Measurements from ENCODE around the gene ZNF629. TPM values are rescaled to one million over a fixed set of nuclear protein-coding genes. Genes with fewer than 3 reads are reported as not detected.
"Not testable (repeated sequence)": the region's sequence is repeated elsewhere in the genome, so short reads cannot be mapped to it uniquely, and the experiment has no call there.

The ZNF629 gene
- 10 to 100 TPM; 12.3 to 16.5 (median 14.5) TPM for total RNA-seq

- TF ChIP-seq POLR2AphosphoS5 (IDR thresholded peaks at IDR 0.05): peak; percentile 17
- no peak for TF ChIP-seq CTCF (IDR thresholded peaks at IDR 0.05)
- Histone ChIP-seq H3K4me3 (peak within 1 kb of the TSS; percentile 84 to 92), H3K4me1 (peaks cover 0 to 34% (median 10%) of the 10 kb centered on the region in 3 donors), H3K27me3 (no peaks in the 10 kb centered on the region), H3K9me3 (no peaks in the 10 kb centered on the region), H3K27ac (peak within 1 kb of the TSS; percentile 81 to 95 (median 93)), H3K36me3 (peaks cover 0 to 31% of the 10 kb centered on the region in 2 donors)
- WGBS, 2 donors (ENCODE audit: low coverage in 1 of 2): no CpG with 5 or more reads among the region's 37 CpGs
- ATAC-seq: peak; percentile 88
Measured at GRCh38 chr16:30786936-30787612, at the start of gene ZNF629. ZNF629 (minus strand) TSS chr16:30787205; CDS start chr16:30784482, 2,723 bp downstream.

GRCh38 chr16:30834130-30834740, 47.2 kb upstream of the ZNF629 start:
- Histone ChIP-seq H3K27me3 (no peaks in the 10 kb centered on the region), H3K4me1 (no peaks in the 10 kb centered on the region), H3K36me3 (peaks cover 0 to 20% of the 10 kb centered on the region in 2 donors), H3K9me3 (no peaks in the 10 kb centered on the region), H3K27ac (no peak overlapping the region), H3K4me3 (no peak overlapping the region)
- 80% methylated on average over 1 of the region's 44 CpGs; no CpG with 5 or more reads in 1 of the 2 donors for WGBS, 2 donors (ENCODE audit: low coverage in 1 of 2)
- ATAC-seq: no peak
- no peak for TF ChIP-seq POLR2A (IDR thresholded peaks at IDR 0.05)

GRCh38 chr16:30830072-30830417, 43.0 kb upstream of the ZNF629 start:
- no peak for ATAC-seq
- WGBS, 2 donors (ENCODE audit: low coverage in 1 of 2): 84 to 91% methylated on average over 5 to 6 of the region's 6 CpGs

GRCh38 chr16:30829130-30830071, 42.4 kb upstream of the ZNF629 start:
- H3K4me1 ChIP-seq: no peaks in the 10 kb centered on the region
- H3K27me3 ChIP-seq: no peaks in the 10 kb centered on the region
- peaks cover 0 to 12% of the 10 kb centered on the region in 2 donors for H3K36me3 ChIP-seq
- WGBS, 2 donors (ENCODE audit: low coverage in 1 of 2): 77% methylated on average over 9 to 10 of the region's 15 CpGs
- no peak for ATAC-seq
- H3K4me3 ChIP-seq: no peak overlapping the region
- no peaks in the 10 kb centered on the region for H3K9me3 ChIP-seq
- H3K27ac ChIP-seq: no peak overlapping the region
- TF ChIP-seq CTCF (IDR thresholded peaks at IDR 0.05): no peak
- TF ChIP-seq POLR2A (IDR thresholded peaks at IDR 0.05): no peak
- no peak for TF ChIP-seq EP300 (IDR thresholded peaks at IDR 0.05)
- TF ChIP-seq POLR2AphosphoS5 (IDR thresholded peaks at IDR 0.05): no peak

More at GRCh38 chr16:30830072-30830417, 43.0 kb upstream of the ZNF629 start:
- Histone ChIP-seq H3K27me3 (no peaks in the 10 kb centered on the region), H3K36me3 (peaks cover 0 to 19% of the 10 kb centered on the region in 2 donors), H3K4me1 (no peaks in the 10 kb centered on the region), H3K4me3 (no peak overlapping the region), H3K27ac (no peak overlapping the region), H3K9me3 (no peaks in the 10 kb centered on the region)
- TF ChIP-seq EP300 (IDR thresholded peaks at IDR 0.05) (no peak), CTCF (IDR thresholded peaks at IDR 0.05) (no peak), POLR2AphosphoS5 (IDR thresholded peaks at IDR 0.05) (no peak), POLR2A (IDR thresholded peaks at IDR 0.05) (no peak)

- Histone ChIP-seq H3K9me3 (no peaks in the 10 kb centered on the region), H3K27me3 (no peaks in the 10 kb centered on the region), H3K4me3 (no peak overlapping the region), H3K36me3 (no peaks in the 10 kb centered on the region), H3K4me1 (no peaks in the 10 kb centered on the region), H3K27ac (no peak overlapping the region)
- no peak for ATAC-seq
- 87 to 88% methylated on average over 3 to 16 of the region's 17 CpGs for WGBS, 2 donors (ENCODE audit: low coverage in 1 of 2)
- TF ChIP-seq CTCF (IDR thresholded peaks at IDR 0.05) (no peak), EP300 (IDR thresholded peaks at IDR 0.05) (no peak)
Measured at GRCh38 chr16:30821891-30822290, 34.9 kb upstream of the ZNF629 start.

- 66 to 76% methylated on average over 2 to 6 of the region's 9 CpGs for WGBS, 2 donors (ENCODE audit: low coverage in 1 of 2)
Measured at GRCh38 chr16:30821441-30821840, 34.4 kb upstream of the ZNF629 start.

More at GRCh38 chr16:30821441-30821840, 34.4 kb upstream of the ZNF629 start:
- H3K4me3 ChIP-seq, H3K4me1 ChIP-seq, H3K9me3 ChIP-seq, H3K27me3 ChIP-seq, H3K36me3 ChIP-seq, ATAC-seq, H3K27ac ChIP-seq: not testable (repeated sequence)

All from gastroesophageal sphincter (tissue), 4 donors.